Ovary (tissue), 9 donors: ENCODE results near the gene SRSF10. TPM values are rescaled to one million over a fixed set of nuclear protein-coding genes. Genes with fewer than 3 reads are reported as not detected.
"Not testable (repeated sequence)": the region's sequence is repeated elsewhere in the genome, so short reads cannot be mapped to it uniquely, and the experiment has no call there.

Experiments used
- DNase-seq, 5 donors: peaks; one replicate each; pipeline ENCODE4 v3.0.0-alpha.2; 2019 to 2020
- H3K27ac ChIP-seq, 2 donors: fragments of 200-600 bp; one replicate each; pipeline versions ENCODE4 v1.5.1 to v1.8.0; 2019 to 2022
- H3K27me3 ChIP-seq: fragments of 200-600 bp; one replicate; pipeline ENCODE4 v1.8.0; 2022
- H3K36me3 ChIP-seq: fragments of 200-600 bp; sonication (generic); one replicate; pipeline ENCODE4 v1.5.1; 2019
- H3K4me1 ChIP-seq: one replicate; pipeline ENCODE4 v1.8.1; 2013; ENCODE audit warnings: mild to moderate bottlenecking, moderate library complexity; ENCODE audit not compliant: insufficient read depth
- H3K4me3 ChIP-seq: fragments of 200-600 bp; sonication (generic); one replicate; pipeline ENCODE4 v1.5.1; 2017
- H3K9me3 ChIP-seq, 2 donors: fragments of 200-600 bp in 1 of 2; sonication (generic) in 1 of 2; one replicate each; pipeline versions ENCODE4 v1.5.1 to v1.8.1; 2013 to 2019; ENCODE audit warnings: mild to moderate bottlenecking in 1 of 2, moderate library complexity in 1 of 2
- CTCF ChIP-seq, 3 donors: fragments of 450-650 bp in 2 of 3; fragments of 200-600 bp in 1 of 3; IDR thresholded peaks; one replicate each; pipeline versions ENCODE4 v1.5.1 to v1.8.0; 2016 to 2022; ENCODE audit warnings: antibody characterized with exemption in 3 of 3, mild to moderate bottlenecking in 1 of 3
- EP300 ChIP-seq: sonication (generic); formaldehyde crosslinking; IDR thresholded peaks from one replicate; pipeline ENCODE4 v1.6.1; 2017; ENCODE audit warnings: antibody characterized with exemption
- POLR2A ChIP-seq: fragments of 450-650 bp; IDR thresholded peaks from one replicate; pipeline ENCODE4 v1.6.1; 2017; ENCODE audit warnings: antibody characterized with exemption, mild to moderate bottlenecking, moderate library complexity
- WGBS, 3 donors: extraction: QIAGEN DNeasy Blood & Tissue Kit in 1 of 3; methylation state at CpG; one replicate each; pipeline versions ENCODE4 v1.1.5 to v1.1.7; 2013 to 2017; 5-methylcytosine and 5-hydroxymethylcytosine counted together
- intact Hi-C, 4 donors: fragments of 100-400 bp; cut with DNase I; formaldehyde crosslinking; loops; one replicate each; pipeline versions ENCODE4 v1.11.0 to v1.15.1; 2022 to 2023
- polyA plus RNA-seq, 2 donors: library from polyadenylated mRNA; stranded (reverse); fragments of 200-250 nt in 1 of 2; fragments of 350-450 nt in 1 of 2; fragmentation: Illumina TruSeq in 1 of 2; extraction: RNeasy Lipid Tissue Mini Kit (QIAGEN cat#74804) in 1 of 2; gene quantifications; one replicate each; pipeline ENCODE4 v1.2.3, GENCODE V29; 2013 to 2014
- total RNA-seq, 7 donors: library from RNA; depleted of rRNA in 2 of 7; stranded (reverse); fragments of >200 nt in 2 of 7; fragmentation: NEBNext Ultra II Directional in 3 of 7; extraction: Animal tissue kit (Norgen Biotek cat#: 25700) in 3 of 7; gene quantifications; one replicate each; pipeline versions ENCODE4 v1.1.0 to v1.2.4, GENCODE V29; 2016 to 2023
- donor health status: DM: no; HTN: no; CAD: no; lungs with moderate emphysema.
- donor health status: DM: no; HTN: no; CAD: no.
- donor health status: Bipolar disorder and iron deficiency.
- donor health status: DM: yes; HTN: yes; CAD: no.
- donor health status: DM: no; HTN: no; CAD: no.
- donor health status: DM: yes; HTN: yes; CAD: no.

SRSF10 gene
- total and polyA plus RNA-seq, 9 donors, result 57.1 to 130 (median 99.1) TPM

GRCh38 chr1:23999156-23999671 is 19.1 kb upstream of the SRSF10 start:
- 53 to 61% (median 60%) methylated on average over 3 of the region's 3 CpGs for WGBS, 3 donors
- intact Hi-C loops, result no loop called here

DNA sequence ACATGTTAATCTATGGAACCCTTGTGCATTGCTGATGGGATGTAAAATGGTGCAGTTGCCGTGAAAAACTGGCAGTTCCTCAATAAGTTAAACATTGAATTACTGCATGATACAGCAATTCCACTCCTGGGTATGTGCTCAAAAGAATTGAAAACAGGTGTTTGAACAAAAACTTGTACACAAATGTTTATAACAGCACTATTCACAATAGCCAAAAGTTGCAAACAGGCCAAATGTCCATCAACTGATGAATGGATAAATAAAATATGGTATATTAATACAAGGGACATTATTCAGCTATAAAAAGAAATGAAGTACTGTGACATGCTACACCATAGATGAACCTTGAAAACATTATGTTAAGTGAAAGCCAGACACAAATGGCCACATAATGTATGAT is 17.7 kb upstream of the SRSF10 start:
- H3K4me3 ChIP-seq, result no peak overlapping the region
- TF ChIP-seq POLR2A (no peak), CTCF (IDR thresholded peaks at IDR 0.05) (no peak), EP300 (no peak)
- H3K9me3 ChIP-seq, result no peaks in the 10 kb centered on the region
- H3K4me1 ChIP-seq, result no peaks in the 10 kb centered on the region
- intact Hi-C loops, result no loop called here
- H3K27ac ChIP-seq, result no peak overlapping the region
- WGBS, 3 donors, result 74 to 91% (median 77%) methylated on average over 1 of the region's 1 CpG
- no peaks in the 10 kb centered on the region for H3K27me3 ChIP-seq
- H3K36me3 ChIP-seq, result no peaks in the 10 kb centered on the region
- DNase-seq, result no peak

More at GRCh38 chr1:23999156-23999671, 19.1 kb upstream of the SRSF10 start:
- Histone ChIP-seq H3K4me3 (no peak overlapping the region), H3K36me3 (no peaks in the 10 kb centered on the region), H3K9me3 (no peaks in the 10 kb centered on the region), H3K4me1 (no peaks in the 10 kb centered on the region), H3K27ac (no peak overlapping the region), H3K27me3 (no peaks in the 10 kb centered on the region)
- TF ChIP-seq POLR2A (no peak), CTCF (IDR thresholded peaks at IDR 0.05) (no peak), EP300 (no peak)
- no peak for DNase-seq

DNA sequence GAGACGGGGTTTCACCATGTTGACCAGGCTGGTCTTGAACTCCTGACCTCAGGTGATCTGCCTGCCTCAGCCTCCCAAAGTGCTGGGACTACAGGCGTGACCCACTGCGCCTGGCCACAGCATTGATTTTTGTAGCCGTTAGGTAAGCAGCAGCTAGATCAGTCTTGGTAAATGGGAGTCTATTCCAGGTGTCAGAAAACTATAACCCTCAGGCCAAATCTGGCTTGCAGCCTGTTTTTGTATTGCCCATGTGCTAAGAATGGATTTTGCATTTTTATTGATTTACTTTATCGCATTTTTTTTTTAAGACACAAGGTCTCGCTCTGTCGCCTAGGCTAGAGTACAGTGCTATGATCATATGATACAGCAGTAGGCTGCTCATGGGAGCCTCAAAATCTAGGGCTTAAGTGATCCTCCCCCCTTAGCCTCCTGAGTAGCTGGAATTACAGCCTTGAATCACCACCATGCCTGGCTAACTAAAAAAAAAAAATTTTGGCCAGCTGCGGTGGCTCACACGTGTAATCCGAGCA is 16.6 kb upstream of the SRSF10 start:
- H3K27ac ChIP-seq, result no peak overlapping the region
- no peak for DNase-seq
- intact Hi-C loops, result no loop called here
- no peak for TF ChIP-seq CTCF (IDR thresholded peaks at IDR 0.05)
- no peaks in the 10 kb centered on the region for H3K27me3 ChIP-seq
- no peak overlapping the region for H3K4me3 ChIP-seq
- H3K36me3 ChIP-seq, result no peaks in the 10 kb centered on the region
- H3K9me3 ChIP-seq, result no peaks in the 10 kb centered on the region
- no peaks in the 10 kb centered on the region for H3K4me1 ChIP-seq
- 78% methylated on average over 10 of the region's 10 CpGs for WGBS, 3 donors

DNA sequence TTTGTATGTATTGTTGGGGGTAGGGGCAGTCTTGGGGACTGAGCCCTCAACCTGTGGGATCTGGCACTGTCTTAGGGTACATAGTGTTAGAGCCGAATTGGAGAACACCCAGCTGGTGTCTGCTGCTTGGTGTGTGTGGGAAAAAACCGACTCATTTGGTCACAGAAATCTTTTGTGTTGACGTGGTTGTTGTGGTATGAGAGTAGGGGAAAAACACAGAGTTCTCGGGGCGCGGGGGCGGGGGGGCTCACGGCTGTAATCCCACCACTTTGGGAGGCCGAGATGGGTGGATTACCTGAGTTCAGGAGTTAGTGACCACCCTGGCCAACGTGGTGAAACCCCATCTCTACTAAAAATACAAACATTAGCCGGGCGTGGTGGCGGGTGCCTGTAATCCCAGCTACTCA is 15.3 kb upstream of the SRSF10 start:
- TF ChIP-seq CTCF (IDR thresholded peaks at IDR 0.05), result no peak
- TF ChIP-seq POLR2A, result no peak
- TF ChIP-seq EP300, result no peak
- no peak overlapping the region for H3K27ac ChIP-seq
- no peak for DNase-seq
- no peaks in the 10 kb centered on the region for H3K36me3 ChIP-seq
- H3K27me3 ChIP-seq, result no peaks in the 10 kb centered on the region
- H3K4me1 ChIP-seq, result no peaks in the 10 kb centered on the region
- 70 to 80% (median 75%) methylated on average over 13 of the region's 13 CpGs for WGBS, 3 donors
- no peaks in the 10 kb centered on the region for H3K9me3 ChIP-seq
- no peak overlapping the region for H3K4me3 ChIP-seq
- intact Hi-C loops, result no loop called here

DNA sequence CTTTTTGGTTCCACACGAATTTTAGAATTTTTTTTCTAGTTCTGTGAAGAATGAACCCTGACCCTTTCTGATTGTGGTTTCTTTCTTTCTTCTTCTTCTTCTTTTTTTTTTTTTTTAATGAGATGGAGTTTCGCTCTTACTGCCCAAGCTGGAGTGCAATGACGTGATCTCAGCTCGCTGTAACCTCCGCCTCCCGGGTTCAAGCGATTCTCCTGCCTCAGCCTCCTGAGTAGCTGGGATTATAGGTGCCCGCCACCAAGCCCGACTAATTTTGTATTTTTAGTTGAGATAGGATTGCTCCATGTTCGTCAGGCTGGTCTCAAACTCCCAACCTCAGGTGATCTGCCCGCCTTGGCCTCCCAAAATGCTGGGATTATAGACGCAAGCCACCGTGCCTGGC is 11.9 kb upstream of the SRSF10 start:
- DNase-seq, result not testable (repeated sequence)
- 89 to 91% (median 91%) methylated on average over 13 of the region's 13 CpGs for WGBS, 3 donors

More for the DNA sequence above, 11.9 kb upstream of the SRSF10 start:
- H3K9me3 ChIP-seq, H3K36me3 ChIP-seq, H3K27ac ChIP-seq, H3K27me3 ChIP-seq, intact Hi-C loops, H3K4me1 ChIP-seq, H3K4me3 ChIP-seq: not testable (repeated sequence)
